SK-N-SH treated with all-trans-retinoic acid at 6 μM for 48 hours (cell line): ENCODE data around the gene XRCC1.

ENCODE experiments used
- ATAC-seq: fragments of 200-7000 bp; cut with Tn5 transposase; 3 replicates; pipeline ENCODE4 v1.9.1; 2020; ENCODE audit warnings: mild to moderate bottlenecking, moderate library complexity
- ARNTL ChIP-seq: fragments of 450-650 bp; formaldehyde crosslinking; IDR thresholded peaks from 2 replicates; pipeline ENCODE4 v1.5.0; 2020; ENCODE audit warnings: low read depth, mild to moderate bottlenecking, moderate library complexity, borderline replicate concordance
- CREB5 ChIP-seq: fragments of 250-450 bp; sonication (Bioruptor Pico); IDR thresholded peaks from 2 replicates; pipeline ENCODE4 v1.5.1; 2020; ENCODE audit warnings: low read depth, mild to moderate bottlenecking, moderate library complexity
- CSDC2 ChIP-seq: fragments of 250-450 bp; sonication (Bioruptor Pico); IDR thresholded peaks from 2 replicates; pipeline ENCODE4 v1.5.0; 2020; ENCODE audit warnings: mild to moderate bottlenecking, moderate library complexity
- CSRNP3 ChIP-seq: fragments of 250-450 bp; sonication (Bioruptor Pico); IDR thresholded peaks from 2 replicates; pipeline ENCODE4 v1.5.1; 2021; ENCODE audit warnings: mild to moderate bottlenecking, moderate library complexity
- ESRRG ChIP-seq: fragments of 250-450 bp; sonication (Bioruptor Pico); IDR thresholded peaks from 2 replicates; pipeline ENCODE4 v1.6.1; 2021; ENCODE audit warnings: mild to moderate bottlenecking
- GLIS3 ChIP-seq: fragments of 250-450 bp; sonication (Bioruptor Pico); IDR thresholded peaks from 2 replicates; pipeline ENCODE4 v1.5.0; 2020; ENCODE audit warnings: mild to moderate bottlenecking, moderate library complexity
- ISL1 ChIP-seq: fragments of 250-450 bp; sonication (Bioruptor Pico); IDR thresholded peaks from 2 replicates; pipeline ENCODE4 v2.1.2; 2022; ENCODE audit warnings: mild to moderate bottlenecking, moderate library complexity
- PATZ1 ChIP-seq: fragments of 250-450 bp; sonication (Bioruptor Pico); IDR thresholded peaks from 2 replicates; pipeline ENCODE4 v1.8.0; 2020; ENCODE audit warnings: mild to moderate bottlenecking, moderate library complexity, borderline replicate concordance
- POU6F1 ChIP-seq: fragments of 250-450 bp; sonication (Bioruptor Pico); IDR thresholded peaks from 2 replicates; pipeline ENCODE4 v1.8.0; 2021; ENCODE audit warnings: low read depth, mild to moderate bottlenecking, moderate library complexity, borderline replicate concordance
- PPARA ChIP-seq: fragments of 250-450 bp; sonication (Bioruptor Pico); IDR thresholded peaks from 2 replicates; pipeline ENCODE4 v1.5.0; 2020; ENCODE audit warnings: mild to moderate bottlenecking, borderline replicate concordance
- SNAI2 ChIP-seq: fragments of 250-450 bp; sonication (Bioruptor Pico); IDR thresholded peaks from 2 replicates; pipeline ENCODE4 v1.5.0; 2020; ENCODE audit warnings: mild to moderate bottlenecking, moderate library complexity
- TCF4 ChIP-seq: fragments of 250-450 bp; sonication (Bioruptor Pico); IDR thresholded peaks from 2 replicates; pipeline ENCODE4 v1.8.0; 2021; ENCODE audit warnings: mild to moderate bottlenecking, moderate library complexity, borderline replicate concordance
- TOX ChIP-seq: fragments of 250-450 bp; sonication (Bioruptor Pico); IDR thresholded peaks from 2 replicates; pipeline ENCODE4 v1.8.0; 2021; ENCODE audit warnings: mild to moderate bottlenecking, moderate library complexity, borderline replicate concordance
- TSHZ2 ChIP-seq: fragments of 250-450 bp; sonication (Bioruptor Pico); IDR thresholded peaks from 2 replicates; pipeline ENCODE4 v1.5.0; 2020; ENCODE audit warnings: mild to moderate bottlenecking, moderate library complexity
- ZFP3 ChIP-seq: fragments of 250-450 bp; sonication (Bioruptor Pico); IDR thresholded peaks from 2 replicates; pipeline ENCODE4 v1.5.0; 2020; ENCODE audit warnings: mild to moderate bottlenecking, moderate library complexity
- ZFP30 ChIP-seq: fragments of 450-650 bp; formaldehyde crosslinking; IDR thresholded peaks from 2 replicates; pipeline ENCODE4 v1.5.0; 2022; ENCODE audit warnings: mild to moderate bottlenecking, moderate library complexity
- ZNF8 ChIP-seq: fragments of 450-650 bp; formaldehyde crosslinking; IDR thresholded peaks from 2 replicates; pipeline ENCODE4 v1.5.0; 2020; ENCODE audit warnings: mild to moderate bottlenecking, moderate library complexity

Gene XRCC1

GRCh38 chr19:43527860-43528622 lies 47.3 kb downstream of the XRCC1 start:
- no peak for ATAC-seq
- TF ChIP-seq PPARA: no peak
- TF ChIP-seq ESRRG: no peak
- no peak for TF ChIP-seq TSHZ2 (CRISPR knock-in tag)
- no peak for TF ChIP-seq SNAI2
- no peak for TF ChIP-seq ZNF8 (CRISPR knock-in tag)
- no peak for TF ChIP-seq CSRNP3 (CRISPR knock-in tag)
- no peak for TF ChIP-seq TCF4 (CRISPR knock-in tag)
- no peak for TF ChIP-seq ISL1 (CRISPR knock-in tag)
- no peak for TF ChIP-seq ARNTL (CRISPR knock-in tag)
- no peak for TF ChIP-seq POU6F1 (CRISPR knock-in tag)
- TF ChIP-seq CREB5 (CRISPR knock-in tag): no peak
- TF ChIP-seq TOX: no peak
- TF ChIP-seq ZFP3: no peak

GRCh38 chr19:43526884-43527859 lies 48.2 kb downstream of the XRCC1 start, which contains the start of gene ETHE1:
ETHE1 (minus strand) TSS chr19:43527201; CDS start chr19:43527177, 24 bp downstream.
- TF ChIP-seq GLIS3 (CRISPR knock-in tag) (0 out of 2 replicates have a peak, but pooled peaks have one; percentile 27), CSDC2 (no peak), PATZ1 (CRISPR knock-in tag) (no peak), ZFP3 (no peak), ARNTL (CRISPR knock-in tag) (no peak), TSHZ2 (CRISPR knock-in tag) (no peak), POU6F1 (CRISPR knock-in tag) (no peak), ZFP30 (CRISPR knock-in tag) (no peak)
- peak; percentile 95 for ATAC-seq
